GM19397 (cell line): ENCODE results near the gene PDE6A.
A peak's percentile ranks its signal among the peaks of the same experiment; 100 is the strongest.

Source experiments
- ATAC-seq: cut with Tn5 transposase; IDR thresholded peaks from one replicate; pipeline ENCODE4 v1.9.1; 2021; ENCODE audit warnings: mild to moderate bottlenecking, moderate library complexity; ENCODE audit not compliant: unreplicated experiment

Gene PDE6A

GRCh38 chr5:149841851-149842793 lies 102.5 kb downstream of the PDE6A start:
- ATAC-seq, result no peak

- no peak for ATAC-seq
These were observed 104.3 kb downstream of the PDE6A start for GRCh38 chr5:149840226-149840825.

- no peak for ATAC-seq
These were observed 104.8 kb downstream of the PDE6A start for GRCh38 chr5:149839761-149840160.

GRCh38 chr5:149838881-149839739 lies 105.5 kb downstream of the PDE6A start:
- ATAC-seq, result no peak

GRCh38 chr5:149837680-149838269 lies 106.8 kb downstream of the PDE6A start:
- no peak for ATAC-seq

GRCh38 chr5:149836451-149837139 lies 108.0 kb downstream of the PDE6A start:
- ATAC-seq, result no peak

- no peak for ATAC-seq
These were observed 110.2 kb downstream of the PDE6A start for GRCh38 chr5:149834246-149834855.

GRCh38 chr5:149833116-149833827 lies 111.3 kb downstream of the PDE6A start:
- ATAC-seq, result no peak

GRCh38 chr5:149832636-149833035 lies 112.0 kb downstream of the PDE6A start:
- ATAC-seq, result no peak

- ATAC-seq, result peak; percentile 76
These were observed 113.1 kb downstream of the PDE6A start for GRCh38 chr5:149831492-149831891.

GRCh38 chr5:149830579-149830978 lies 114.0 kb downstream of the PDE6A start:
- no peak for ATAC-seq

- ATAC-seq, result no peak
These were observed 114.6 kb downstream of the PDE6A start for GRCh38 chr5:149829954-149830353.

GRCh38 chr5:149828161-149829011 lies 116.2 kb downstream of the PDE6A start:
- ATAC-seq, result peak; percentile 49

- ATAC-seq, result no peak
These were observed 117.0 kb downstream of the PDE6A start for GRCh38 chr5:149827546-149827945.

- ATAC-seq, result no peak
These were observed 117.5 kb downstream of the PDE6A start for GRCh38 chr5:149827086-149827485.

GRCh38 chr5:149826574-149826973 lies 118.0 kb downstream of the PDE6A start:
- ATAC-seq, result no peak

- ATAC-seq, result no peak
These were observed 119.7 kb downstream of the PDE6A start for GRCh38 chr5:149824846-149825245.

GRCh38 chr5:149824120-149824519 lies 120.5 kb downstream of the PDE6A start:
- no peak for ATAC-seq
